Uterus (tissue), 2 donors: ENCODE data around the gene MED22.

ENCODE experiments used
- CTCF ChIP-seq, 4 experiments: fragments of 200-600 bp in 2 of 4; fragments of 450-650 bp in 2 of 4; sonication (generic) in 2 of 4; IDR thresholded peaks; one replicate each; pipeline ENCODE4 v1.5.1; 2016 to 2019; ENCODE audit warnings: antibody characterized with exemption in 4 of 4, mild to moderate bottlenecking in 2 of 4, moderate library complexity in 1 of 4
- POLR2A ChIP-seq, 2 donors: fragments of 450-650 bp; IDR thresholded peaks; one replicate each; pipeline ENCODE4 v1.6.1; 2016; ENCODE audit warnings: antibody characterized with exemption in 2 of 2, mild to moderate bottlenecking in 1 of 2, moderate library complexity in 1 of 2

GRCh38 chr9:133368249-133368881 lies 20.4 kb upstream of the MED22 start:
- no peak for TF ChIP-seq CTCF (IDR thresholded peaks at IDR 0.05)
- no peak for TF ChIP-seq POLR2A (IDR thresholded peaks at IDR 0.05)
